ACC112 (cell line): ENCODE data around the gene ROR1.

Experiments used
- H2AFZ ChIP-seq: fragments of 200-600 bp; sonication (generic); one replicate; pipeline ENCODE4 v1.6.0; 2017; ENCODE audit warnings: antibody characterized with exemption, low read length; ENCODE audit not compliant: unreplicated experiment
- H3K27ac ChIP-seq: fragments of 200-600 bp; sonication (generic); 2 replicates; pipeline ENCODE4 v1.5.1; 2014; ENCODE audit warnings: low read depth, mild to moderate bottlenecking, antibody characterized with exemption, low read length, moderate library complexity
- H3K27me3 ChIP-seq: fragments of 200-600 bp; sonication (generic); 2 replicates; pipeline ENCODE4 v1.6.1; 2014; ENCODE audit warnings: mild to moderate bottlenecking, antibody characterized with exemption, low read length, moderate library complexity, mixed read lengths; ENCODE audit not compliant: insufficient read depth
- H3K36me3 ChIP-seq: fragments of 200-600 bp; sonication (generic); 2 replicates; pipeline ENCODE4 v1.6.1; 2016; ENCODE audit warnings: mild to moderate bottlenecking, antibody characterized with exemption, low read length, moderate library complexity, mixed read lengths; ENCODE audit not compliant: insufficient read depth
- H3K4me1 ChIP-seq: fragments of 200-600 bp; sonication (generic); one replicate; pipeline ENCODE4 v1.6.1; 2016; ENCODE audit warnings: low read length, mixed read lengths; ENCODE audit not compliant: insufficient read depth, unreplicated experiment, control insufficient read depth
- H3K4me3 ChIP-seq: fragments of 200-600 bp; sonication (generic); 2 replicates; pipeline ENCODE4 v1.5.1; 2014; ENCODE audit warnings: mild to moderate bottlenecking, low read depth, low read length
- H3K79me2 ChIP-seq: fragments of 200-600 bp; sonication (generic); one replicate; pipeline ENCODE4 v1.6.0; 2016; ENCODE audit warnings: low read length; ENCODE audit not compliant: control insufficient read depth, unreplicated experiment, insufficient read depth

ROR1 gene

GRCh38 chr1:63758791-63759190 is 15.0 kb upstream of the ROR1 start:
- H3K36me3 ChIP-seq, result no peaks in the 10 kb centered on the region

GRCh38 chr1:63759778-63760177 is 14.0 kb upstream of the ROR1 start:
- Histone ChIP-seq H3K36me3 (no peaks in the 10 kb centered on the region), H3K4me3 (no peak overlapping the region), H2AFZ (no peak overlapping the region), H3K27ac (no peak overlapping the region), H3K4me1 (no peaks in the 10 kb centered on the region), H3K27me3 (no peaks in the 10 kb centered on the region), H3K79me2 (no peaks in the 10 kb centered on the region)

More at GRCh38 chr1:63758791-63759190, 15.0 kb upstream of the ROR1 start:
- H3K4me3 ChIP-seq, result no peak overlapping the region
- no peaks in the 10 kb centered on the region for H3K27me3 ChIP-seq
- H3K4me1 ChIP-seq, result no peaks in the 10 kb centered on the region
- no peak overlapping the region for H2AFZ ChIP-seq
- no peak overlapping the region for H3K27ac ChIP-seq
- H3K79me2 ChIP-seq, result no peaks in the 10 kb centered on the region

- peaks cover 5% of the 10 kb centered on the region for H3K79me2 ChIP-seq
- no peak overlapping the region for H3K27ac ChIP-seq
- no peak overlapping the region for H2AFZ ChIP-seq
- H3K36me3 ChIP-seq, result no peaks in the 10 kb centered on the region
- H3K4me3 ChIP-seq, result no peak overlapping the region
- peaks cover 3% of the 10 kb centered on the region for H3K4me1 ChIP-seq
- no peaks in the 10 kb centered on the region for H3K27me3 ChIP-seq
Observed at GRCh38 chr1:63770381-63770780, 3.4 kb upstream of the ROR1 start.

GRCh38 chr1:63772201-63772600 is 1.6 kb upstream of the ROR1 start:
- H3K79me2 ChIP-seq, result peaks cover 24% of the 10 kb centered on the region
- no peaks in the 10 kb centered on the region for H3K36me3 ChIP-seq
- peaks cover 18% of the 10 kb centered on the region for H3K4me1 ChIP-seq
- no peak overlapping the region for H3K4me3 ChIP-seq
- H3K27ac ChIP-seq, result no peak overlapping the region
- H2AFZ ChIP-seq, result no peak overlapping the region
- no peaks in the 10 kb centered on the region for H3K27me3 ChIP-seq

GRCh38 chr1:63772876-63773275 is 941 bp upstream of the ROR1 start:
- Histone ChIP-seq H3K79me2 (peaks cover 30% of the 10 kb centered on the region), H3K4me1 (peaks cover 19% of the 10 kb centered on the region), H3K36me3 (no peaks in the 10 kb centered on the region), H3K4me3 (peak overlapping the region; percentile 99), H3K27me3 (no peaks in the 10 kb centered on the region), H3K27ac (no peak overlapping the region), H2AFZ (no peak overlapping the region)

- peak overlapping the region; percentile 99 for H3K4me3 ChIP-seq
- peaks cover 22% of the 10 kb centered on the region for H3K4me1 ChIP-seq
- H3K27ac ChIP-seq, result no peak overlapping the region
- peaks cover 36% of the 10 kb centered on the region for H3K79me2 ChIP-seq
- H2AFZ ChIP-seq, result peak overlapping the region; percentile 88
- no peaks in the 10 kb centered on the region for H3K27me3 ChIP-seq
- H3K36me3 ChIP-seq, result no peaks in the 10 kb centered on the region
Observed at GRCh38 chr1:63773496-63773814, 362 bp upstream of the ROR1 start.

- no peaks in the 10 kb centered on the region for H3K36me3 ChIP-seq
- peaks cover 31% of the 10 kb centered on the region for H3K4me1 ChIP-seq
- no peaks in the 10 kb centered on the region for H3K27me3 ChIP-seq
- H3K27ac ChIP-seq, result peak overlapping the region; percentile 48; the same call in 1 of the 2 replicates
- peak overlapping the region; percentile 93 for H2AFZ ChIP-seq
- peaks cover 49% of the 10 kb centered on the region for H3K79me2 ChIP-seq
- peak overlapping the region; percentile 99 for H3K4me3 ChIP-seq
Observed at GRCh38 chr1:63774617-63775417, 1.0 kb downstream of the ROR1 start.

- H3K4me3 ChIP-seq, result peak overlapping the region; percentile 99
- H3K36me3 ChIP-seq, result no peaks in the 10 kb centered on the region
- H3K79me2 ChIP-seq, result peaks cover 56% of the 10 kb centered on the region
- H3K27me3 ChIP-seq, result no peaks in the 10 kb centered on the region
- H3K4me1 ChIP-seq, result peaks cover 33% of the 10 kb centered on the region
- peak overlapping the region; percentile 48; the same call in 1 of the 2 replicates for H3K27ac ChIP-seq
- H2AFZ ChIP-seq, result peak overlapping the region; percentile 93
Observed at GRCh38 chr1:63775418-63776127, 1.8 kb downstream of the ROR1 start.

- Histone ChIP-seq H3K4me3 (no peak overlapping the region), H3K79me2 (peaks cover 61% of the 10 kb centered on the region), H3K27me3 (no peaks in the 10 kb centered on the region), H2AFZ (no peak overlapping the region), H3K36me3 (no peaks in the 10 kb centered on the region), H3K27ac (no peak overlapping the region), H3K4me1 (peaks cover 33% of the 10 kb centered on the region)
Observed at GRCh38 chr1:63777286-63777685, 3.5 kb downstream of the ROR1 start.

GRCh38 chr1:63777965-63778880 is 4.4 kb downstream of the ROR1 start:
- H2AFZ ChIP-seq, result no peak overlapping the region
- H3K79me2 ChIP-seq, result peaks cover 61% of the 10 kb centered on the region
- H3K36me3 ChIP-seq, result no peaks in the 10 kb centered on the region
- H3K27ac ChIP-seq, result no peak overlapping the region
- no peak overlapping the region for H3K4me3 ChIP-seq
- H3K27me3 ChIP-seq, result no peaks in the 10 kb centered on the region
- H3K4me1 ChIP-seq, result peaks cover 32% of the 10 kb centered on the region
